Brain microvascular endothelial cell (primary cell): ENCODE measurements around the gene EMILIN1.

ENCODE experiments used
- DNase-seq: peaks from one replicate; pipeline ENCODE4 v3.0.0-alpha.2; 2020
- H3K27ac ChIP-seq: fragments of 250-450 bp; sonication (Bioruptor Pico); 2 replicates; pipeline ENCODE4 v1.5.1; 2020; ENCODE audit warnings: mild to moderate bottlenecking, moderate library complexity
- H3K27me3 ChIP-seq: fragments of 250-450 bp; sonication (Bioruptor Pico); replicated peaks from 2 replicates; pipeline ENCODE4 v1.5.1; 2020; ENCODE audit warnings: mild to moderate bottlenecking
- H3K36me3 ChIP-seq: fragments of 250-450 bp; sonication (Bioruptor Pico); replicated peaks from 2 replicates; pipeline ENCODE4 v1.5.1; 2020; ENCODE audit warnings: mild to moderate bottlenecking
- H3K4me3 ChIP-seq: 2 replicates; pipeline ENCODE4 v1.5.1; 2011; ENCODE audit warnings: low read depth, mild to moderate bottlenecking, control low read depth, low read length, moderate library complexity
- in situ Hi-C: cut with HindIII; loops from 2 replicates; pipeline ENCODE4 v1.10.0; 2017; ENCODE audit warnings: low sequenced_read_pairs, low pct_ligation_motif_present
- TF ChIP-seq, protein P1 (sequence below): IDR thresholded peaks from 2 replicates; pipeline ENCODE4 v1.5.1; 2011; ENCODE audit warnings: low read depth, mild to moderate bottlenecking, moderate library complexity, low read length, control low read depth, inconsistent platforms; ENCODE audit errors: missing control alignments

The EMILIN1 gene

DNA sequence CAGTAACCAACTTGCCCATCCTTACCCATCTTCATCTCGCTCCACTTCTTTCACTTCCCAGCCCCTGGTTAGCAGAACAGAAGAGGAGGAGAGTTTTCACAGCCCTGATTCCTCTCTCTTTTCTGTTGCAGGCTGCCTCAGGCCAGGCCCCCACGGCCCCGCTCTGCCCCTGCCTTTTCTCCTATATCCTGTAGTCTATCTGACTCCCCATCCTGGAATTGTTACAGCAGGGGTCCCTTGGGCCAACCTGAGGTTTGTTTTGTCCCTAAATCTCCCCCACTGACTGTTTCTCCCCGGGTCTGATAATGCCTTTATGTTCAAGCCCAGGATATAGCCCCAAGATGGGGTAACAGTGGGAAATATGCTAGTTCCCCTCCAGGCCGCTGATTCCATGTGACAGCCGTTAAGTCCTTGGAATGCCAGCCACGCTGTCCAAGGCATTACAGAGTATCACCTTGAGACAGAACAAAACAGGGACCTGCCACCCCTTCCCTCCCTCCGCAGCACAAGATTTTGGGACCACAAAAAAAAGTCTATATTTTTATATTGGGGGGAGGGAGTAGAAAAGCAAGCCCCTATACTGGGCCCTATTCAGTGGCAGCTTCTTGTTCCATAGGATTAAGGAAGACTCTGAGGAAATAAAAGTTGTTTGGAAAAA, 8.3 kb upstream of the EMILIN1 start:
- H3K36me3 ChIP-seq, result peaks cover 40% of the 10 kb centered on the region
- H3K4me3 ChIP-seq, result peak overlapping the region; percentile 99
- no peaks in the 10 kb centered on the region for H3K27me3 ChIP-seq
- H3K27ac ChIP-seq, result no peak overlapping the region
- DNase-seq, result no peak
- in situ Hi-C loops, result no loop called here
- TF ChIP-seq, protein P1, sequence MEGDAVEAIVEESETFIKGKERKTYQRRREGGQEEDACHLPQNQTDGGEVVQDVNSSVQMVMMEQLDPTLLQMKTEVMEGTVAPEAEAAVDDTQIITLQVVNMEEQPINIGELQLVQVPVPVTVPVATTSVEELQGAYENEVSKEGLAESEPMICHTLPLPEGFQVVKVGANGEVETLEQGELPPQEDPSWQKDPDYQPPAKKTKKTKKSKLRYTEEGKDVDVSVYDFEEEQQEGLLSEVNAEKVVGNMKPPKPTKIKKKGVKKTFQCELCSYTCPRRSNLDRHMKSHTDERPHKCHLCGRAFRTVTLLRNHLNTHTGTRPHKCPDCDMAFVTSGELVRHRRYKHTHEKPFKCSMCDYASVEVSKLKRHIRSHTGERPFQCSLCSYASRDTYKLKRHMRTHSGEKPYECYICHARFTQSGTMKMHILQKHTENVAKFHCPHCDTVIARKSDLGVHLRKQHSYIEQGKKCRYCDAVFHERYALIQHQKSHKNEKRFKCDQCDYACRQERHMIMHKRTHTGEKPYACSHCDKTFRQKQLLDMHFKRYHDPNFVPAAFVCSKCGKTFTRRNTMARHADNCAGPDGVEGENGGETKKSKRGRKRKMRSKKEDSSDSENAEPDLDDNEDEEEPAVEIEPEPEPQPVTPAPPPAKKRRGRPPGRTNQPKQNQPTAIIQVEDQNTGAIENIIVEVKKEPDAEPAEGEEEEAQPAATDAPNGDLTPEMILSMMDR, result no peak

DNA sequence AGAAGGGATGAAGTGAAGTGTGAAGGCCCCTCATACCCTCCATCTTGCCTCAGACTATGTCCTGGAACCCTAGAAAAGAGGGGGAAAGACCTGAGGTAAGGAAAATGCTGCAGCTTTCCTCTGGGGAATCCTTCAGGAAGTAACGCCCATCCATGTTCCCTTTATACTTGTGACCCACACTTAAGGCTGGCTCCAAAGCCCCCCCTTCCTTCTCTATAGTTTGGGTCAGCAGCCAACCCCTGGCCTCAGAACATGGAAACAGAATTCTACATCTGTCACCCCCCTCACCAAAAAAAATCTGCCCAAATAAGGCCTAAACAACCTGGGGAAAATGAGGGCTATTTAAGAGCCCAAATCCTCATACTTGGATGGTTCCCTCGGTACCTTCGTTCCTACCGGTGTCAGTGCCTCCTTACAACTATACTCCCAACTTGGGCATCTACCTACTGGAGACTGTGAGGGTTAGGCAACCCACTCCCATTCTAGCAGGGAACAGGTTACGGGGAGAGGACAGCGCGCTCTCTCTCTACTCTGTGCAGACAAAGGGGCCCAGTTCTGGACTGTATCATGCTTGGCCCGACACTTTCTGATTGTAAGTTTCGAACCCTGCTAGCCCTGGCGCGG, 7.7 kb upstream of the EMILIN1 start:
- Histone ChIP-seq H3K4me3 (peak overlapping the region; percentile 99), H3K27ac (peak overlapping the region; percentile 81), H3K36me3 (peaks cover 34% of the 10 kb centered on the region), H3K27me3 (no peaks in the 10 kb centered on the region)
- TF ChIP-seq, protein P1, result no peak
- DNase-seq, result no peak
- in situ Hi-C loops, result no loop called here

DNA sequence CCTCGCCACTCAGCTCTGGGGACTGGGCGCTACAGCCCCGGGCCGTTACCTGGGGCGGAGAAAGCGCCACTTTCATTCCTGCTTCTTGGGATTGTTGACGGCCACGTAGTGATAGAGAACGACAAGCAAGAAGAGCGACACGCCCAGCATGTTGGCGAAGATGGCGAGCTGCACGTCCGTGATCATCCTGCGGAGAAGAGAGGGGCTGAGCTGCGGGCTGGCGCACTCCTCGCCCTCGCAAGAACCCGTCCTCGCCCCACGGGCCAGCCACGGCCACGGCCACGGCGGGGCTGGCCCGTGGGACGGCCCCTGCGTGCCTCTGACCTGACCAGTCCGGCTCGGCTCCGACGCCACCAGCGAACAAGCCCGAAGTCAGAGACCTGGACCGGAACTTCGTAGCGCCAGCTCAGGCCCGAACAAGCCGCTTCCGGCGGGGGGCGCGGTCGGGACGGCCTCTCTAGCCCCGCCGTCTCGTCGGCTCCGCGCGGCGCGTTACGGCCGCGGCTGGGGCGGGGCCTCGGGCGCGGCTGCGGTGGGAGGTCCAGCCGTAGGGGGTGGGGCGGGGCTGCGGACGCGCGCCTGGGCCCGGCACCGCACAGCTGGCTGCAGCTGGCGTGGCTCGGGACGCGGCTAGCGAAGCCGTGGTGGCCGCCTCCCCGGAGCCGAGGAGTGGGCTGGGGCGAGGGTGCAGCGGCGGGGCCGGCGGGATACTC, 7.0 kb upstream of the EMILIN1 start, which contains the start of gene OST4:
Gene OST4 (minus strand): TSS at position 378 of the 713 bp plus-strand sequence.
- TF ChIP-seq, protein P1, result no peak
- no peaks in the 10 kb centered on the region for H3K27me3 ChIP-seq
- in situ Hi-C loops, result no loop called here
- peak within 1 kb of the TSS; percentile 99 for H3K4me3 ChIP-seq
- peaks cover 29% of the 10 kb centered on the region for H3K36me3 ChIP-seq
- peak; percentile 88 for DNase-seq
- H3K27ac ChIP-seq, result peak within 1 kb of the TSS; percentile 81

DNA sequence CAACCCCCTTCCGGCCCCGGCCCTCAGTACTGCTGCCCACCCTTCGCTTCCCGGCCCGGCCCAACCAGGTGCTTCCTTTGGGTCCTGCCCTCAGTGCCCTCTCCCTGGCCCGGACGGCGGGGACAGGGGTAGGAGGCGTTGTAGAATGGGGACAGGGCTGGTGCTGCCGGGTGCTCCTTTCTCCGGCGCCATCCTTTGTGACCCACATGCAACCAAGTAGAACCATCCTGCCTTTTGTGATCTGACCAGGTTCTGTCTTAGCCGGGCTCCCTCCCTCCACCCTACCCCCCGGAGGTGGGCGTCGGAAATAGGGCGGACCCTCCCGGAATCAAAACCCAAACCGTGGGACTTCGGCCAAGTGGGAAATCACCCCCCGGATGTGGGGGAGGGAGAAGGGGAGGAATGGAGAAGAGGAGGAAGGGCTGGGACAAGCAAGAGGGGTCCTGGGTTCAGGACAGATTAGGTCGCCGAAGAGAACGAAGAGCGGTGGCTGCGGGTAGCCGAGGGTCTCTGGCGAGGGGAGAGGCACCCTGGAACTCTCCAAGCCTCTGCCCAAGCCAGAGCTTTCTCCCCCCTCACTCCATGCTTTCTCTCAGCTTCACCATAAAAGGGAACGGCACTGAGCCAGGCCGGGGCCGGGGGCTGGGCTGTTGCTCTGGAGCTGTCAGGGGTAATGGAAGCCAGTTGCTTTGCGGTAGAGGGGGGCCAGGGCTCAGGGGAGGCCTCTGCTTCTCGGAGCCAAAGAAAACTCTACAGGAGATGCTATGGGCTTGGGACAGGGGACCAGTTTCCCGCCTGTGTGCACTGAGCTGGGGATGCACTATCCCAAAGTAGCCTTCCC, 6.2 kb upstream of the EMILIN1 start:
- H3K27me3 ChIP-seq, result no peaks in the 10 kb centered on the region
- in situ Hi-C loops, result no loop called here
- H3K27ac ChIP-seq, result peak overlapping the region; percentile 81
- no peak for DNase-seq
- peaks cover 26% of the 10 kb centered on the region for H3K36me3 ChIP-seq
- TF ChIP-seq, protein P1, result no peak
- H3K4me3 ChIP-seq, result peak overlapping the region; percentile 61

DNA sequence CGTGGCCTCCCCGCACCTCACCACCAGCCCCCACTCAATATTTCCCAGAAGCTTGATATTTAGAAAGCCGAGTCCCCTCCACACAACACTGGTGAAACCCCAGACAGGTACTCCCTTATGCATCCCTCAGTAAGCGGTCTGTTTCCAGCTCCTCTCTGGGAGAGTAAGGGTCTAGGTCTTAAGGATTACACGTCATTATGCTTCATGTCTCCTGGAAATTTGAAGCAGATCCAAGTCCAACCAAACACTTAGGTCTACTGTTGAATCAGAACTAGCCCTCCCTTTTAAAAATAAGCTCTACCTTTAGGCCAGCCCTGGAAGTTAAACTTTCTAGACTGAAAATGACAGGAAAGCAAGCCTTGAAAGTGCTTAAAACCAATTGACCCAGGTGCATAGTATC, 5.5 kb upstream of the EMILIN1 start:
- H3K27ac ChIP-seq, result peak overlapping the region; percentile 81

More for the DNA sequence above, 5.5 kb upstream of the EMILIN1 start:
- peaks cover 19% of the 10 kb centered on the region for H3K36me3 ChIP-seq
- no peaks in the 10 kb centered on the region for H3K27me3 ChIP-seq
- DNase-seq, result no peak
- in situ Hi-C loops, result no loop called here
- TF ChIP-seq, protein P1, result no peak
- no peak overlapping the region for H3K4me3 ChIP-seq
